Measurements from ENCODE around the gene FAM13A. TPM values are rescaled to one million over a fixed set of nuclear protein-coding genes. Genes with fewer than 3 reads are reported as not detected.

Gene FAM13A
- total RNA-seq, 4 donors from 2014 or later, result 72.3 to 105 (median 90.0) TPM

GRCh38 chr4:88880501-88881226, 176.3 kb downstream of the FAM13A start:
- no peak for TF ChIP-seq POLR2A (IDR thresholded peaks at IDR 0.05)
- TF ChIP-seq CTCF (IDR thresholded peaks at IDR 0.05), result no peak
- DNase-seq, result no peak
- Histone ChIP-seq H3K27me3 (no peaks in the 10 kb centered on the region), H3K9me3 (no peaks in the 10 kb centered on the region), H3K4me3 (no peak overlapping the region), H3K4me1 (no peaks in the 10 kb centered on the region), H3K27ac (no peak overlapping the region), H3K36me3 (no peaks in the 10 kb centered on the region)

DNA sequence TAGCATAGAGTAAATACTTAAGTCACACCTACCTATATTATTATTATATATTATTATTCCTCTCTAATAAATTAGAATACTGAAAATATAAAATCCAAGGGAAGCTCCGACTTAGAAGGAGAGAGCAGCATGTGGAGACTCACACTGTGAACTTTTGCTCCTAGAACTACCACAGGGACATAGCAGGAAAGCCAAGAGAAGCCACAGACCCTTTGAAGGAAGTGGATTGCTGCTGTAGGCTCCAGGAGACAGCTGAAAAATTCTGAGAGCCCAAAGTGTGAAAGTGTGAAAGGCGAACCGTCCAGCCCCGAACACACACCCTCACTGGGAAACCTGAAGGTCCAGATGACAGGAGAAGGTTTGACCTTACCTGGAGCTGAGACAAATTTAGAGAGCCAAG, 177.0 kb downstream of the FAM13A start:
- no peaks in the 10 kb centered on the region for H3K9me3 ChIP-seq
- DNase-seq, result no peak

GRCh38 chr4:88878642-88879041, 178.3 kb downstream of the FAM13A start:
- no peaks in the 10 kb centered on the region for H3K27me3 ChIP-seq
- H3K4me1 ChIP-seq, result no peaks in the 10 kb centered on the region
- H3K27ac ChIP-seq, result peak overlapping the region in 1 of 4 donors; percentile 25
- H3K36me3 ChIP-seq, result no peaks in the 10 kb centered on the region
- no peaks in the 10 kb centered on the region for H3K9me3 ChIP-seq
- no peak for DNase-seq
- no peak for TF ChIP-seq CTCF (IDR thresholded peaks at IDR 0.05)
- TF ChIP-seq POLR2A (IDR thresholded peaks at IDR 0.05), result no peak
- no peak overlapping the region for H3K4me3 ChIP-seq

More for the DNA sequence above, 177.0 kb downstream of the FAM13A start:
- Histone ChIP-seq H3K4me3 (no peak overlapping the region), H3K36me3 (no peaks in the 10 kb centered on the region), H3K27ac (no peak overlapping the region), H3K27me3 (no peaks in the 10 kb centered on the region), H3K4me1 (no peaks in the 10 kb centered on the region)
- no peak for TF ChIP-seq CTCF (IDR thresholded peaks at IDR 0.05)
- no peak for TF ChIP-seq POLR2A (IDR thresholded peaks at IDR 0.05)

- no peak overlapping the region for H3K27ac ChIP-seq
- peaks cover 0 to 4% (median 0%) of the 10 kb centered on the region in 4 donors for H3K4me1 ChIP-seq
- no peaks in the 10 kb centered on the region for H3K9me3 ChIP-seq
- DNase-seq, result no peak
- no peaks in the 10 kb centered on the region for H3K27me3 ChIP-seq
- H3K36me3 ChIP-seq, result no peaks in the 10 kb centered on the region
- no peak overlapping the region for H3K4me3 ChIP-seq
- TF ChIP-seq CTCF (IDR thresholded peaks at IDR 0.05), result no peak
- TF ChIP-seq POLR2A (IDR thresholded peaks at IDR 0.05), result no peak
Observed at GRCh38 chr4:88870428-88870827, 186.6 kb downstream of the FAM13A start.

- Histone ChIP-seq H3K36me3 (no peaks in the 10 kb centered on the region), H3K9me3 (no peaks in the 10 kb centered on the region), H3K4me1 (peaks cover 0 to 4% (median 0%) of the 10 kb centered on the region in 4 donors), H3K27ac (peak overlapping the region in 1 of 4 donors; percentile 58), H3K4me3 (no peak overlapping the region), H3K27me3 (no peaks in the 10 kb centered on the region)
- DNase-seq, result no peak
- TF ChIP-seq POLR2A (IDR thresholded peaks at IDR 0.05), result no peak
- no peak for TF ChIP-seq CTCF (IDR thresholded peaks at IDR 0.05)
Observed at GRCh38 chr4:88868510-88868909, 188.5 kb downstream of the FAM13A start.
